GM21360 (cell line): ENCODE results near the gene NSG1.

Experiments
- ATAC-seq: cut with Tn5 transposase; IDR thresholded peaks from one replicate; pipeline ENCODE4 v1.9.1; 2021; ENCODE audit warnings: mild to moderate bottlenecking, moderate library complexity; ENCODE audit not compliant: unreplicated experiment

Gene NSG1

GRCh38 chr4:4395849-4396627 lies 9.1 kb downstream of the NSG1 start:
- no peak for ATAC-seq

GRCh38 chr4:4396628-4397440 lies 9.9 kb downstream of the NSG1 start:
- ATAC-seq = no peak

GRCh38 chr4:4397441-4397819 lies 10.5 kb downstream of the NSG1 start:
- ATAC-seq = no peak

- ATAC-seq = no peak
Observed at GRCh38 chr4:4398430-4398829, 11.5 kb downstream of the NSG1 start.

- ATAC-seq = no peak
Observed at GRCh38 chr4:4401036-4401435, 14.1 kb downstream of the NSG1 start.

GRCh38 chr4:4402966-4403365 lies 16.1 kb downstream of the NSG1 start:
- ATAC-seq = no peak

- no peak for ATAC-seq
Observed at GRCh38 chr4:4405358-4405962, 18.6 kb downstream of the NSG1 start.

- ATAC-seq = no peak
Observed at GRCh38 chr4:4406455-4407298, 19.8 kb downstream of the NSG1 start.

GRCh38 chr4:4407299-4408131 lies 20.6 kb downstream of the NSG1 start:
- ATAC-seq = no peak

GRCh38 chr4:4408132-4408523 lies 21.2 kb downstream of the NSG1 start:
- no peak for ATAC-seq

GRCh38 chr4:4408576-4409335 lies 21.9 kb downstream of the NSG1 start:
- ATAC-seq = no peak

GRCh38 chr4:4409416-4410115 lies 22.7 kb downstream of the NSG1 start:
- no peak for ATAC-seq

GRCh38 chr4:4410271-4410670 lies 23.4 kb downstream of the NSG1 start:
- no peak for ATAC-seq

GRCh38 chr4:4411906-4412305 lies 25.0 kb downstream of the NSG1 start:
- ATAC-seq = no peak

- ATAC-seq = no peak
Observed at GRCh38 chr4:4412641-4413372, 25.9 kb downstream of the NSG1 start.

GRCh38 chr4:4413373-4413725 lies 26.4 kb downstream of the NSG1 start:
- no peak for ATAC-seq

GRCh38 chr4:4413806-4414205 lies 26.9 kb downstream of the NSG1 start:
- no peak for ATAC-seq

- no peak for ATAC-seq
Observed at GRCh38 chr4:4415107-4415805, 28.4 kb downstream of the NSG1 start.
